ENCODE measurements around the gene PDE8A.

The PDE8A gene

DNA sequence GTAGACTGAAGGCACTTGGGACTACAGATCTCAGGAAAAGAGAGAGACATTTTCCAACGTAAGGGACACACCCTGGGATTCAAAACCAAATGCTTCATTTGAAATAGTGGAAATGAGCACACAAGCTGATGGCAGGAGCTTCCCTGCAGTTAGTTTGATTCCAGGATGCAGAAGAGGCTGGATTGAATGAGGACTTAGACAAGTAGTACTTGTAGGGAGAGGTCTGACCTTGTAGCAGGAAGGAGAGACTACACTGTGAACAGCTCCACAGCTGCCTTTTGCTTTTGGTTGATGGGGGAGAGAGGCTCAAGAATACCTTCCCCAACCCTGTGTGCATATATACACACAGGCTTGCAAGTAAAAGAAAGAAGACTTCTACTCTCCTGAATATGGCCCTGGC is 51.5 kb downstream of the PDE8A start:
- TF ChIP-seq, protein P1, sequence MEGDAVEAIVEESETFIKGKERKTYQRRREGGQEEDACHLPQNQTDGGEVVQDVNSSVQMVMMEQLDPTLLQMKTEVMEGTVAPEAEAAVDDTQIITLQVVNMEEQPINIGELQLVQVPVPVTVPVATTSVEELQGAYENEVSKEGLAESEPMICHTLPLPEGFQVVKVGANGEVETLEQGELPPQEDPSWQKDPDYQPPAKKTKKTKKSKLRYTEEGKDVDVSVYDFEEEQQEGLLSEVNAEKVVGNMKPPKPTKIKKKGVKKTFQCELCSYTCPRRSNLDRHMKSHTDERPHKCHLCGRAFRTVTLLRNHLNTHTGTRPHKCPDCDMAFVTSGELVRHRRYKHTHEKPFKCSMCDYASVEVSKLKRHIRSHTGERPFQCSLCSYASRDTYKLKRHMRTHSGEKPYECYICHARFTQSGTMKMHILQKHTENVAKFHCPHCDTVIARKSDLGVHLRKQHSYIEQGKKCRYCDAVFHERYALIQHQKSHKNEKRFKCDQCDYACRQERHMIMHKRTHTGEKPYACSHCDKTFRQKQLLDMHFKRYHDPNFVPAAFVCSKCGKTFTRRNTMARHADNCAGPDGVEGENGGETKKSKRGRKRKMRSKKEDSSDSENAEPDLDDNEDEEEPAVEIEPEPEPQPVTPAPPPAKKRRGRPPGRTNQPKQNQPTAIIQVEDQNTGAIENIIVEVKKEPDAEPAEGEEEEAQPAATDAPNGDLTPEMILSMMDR (IDR thresholded peaks at IDR 0.05; ENCODE audit: borderline replicate concordance, control extremely low read depth, extremely low read depth, insufficient read depth, missing control alignments) = no peak
- in situ Hi-C loops (cut with MboI; ENCODE audit: low sequenced_read_pairs, unreplicated experiment) = no loop called here
- DNase-seq (ENCODE audit: low spot score) = no peak

GRCh38 chr15:85034276-85034675 is 52.6 kb downstream of the PDE8A start:
- TF ChIP-seq, protein P1 (IDR thresholded peaks at IDR 0.05; ENCODE audit: borderline replicate concordance, control extremely low read depth, extremely low read depth, insufficient read depth, missing control alignments) = no peak
- in situ Hi-C loops (cut with MboI; ENCODE audit: low sequenced_read_pairs, unreplicated experiment) = no loop called here
- no peak for DNase-seq (ENCODE audit: low spot score)

DNA sequence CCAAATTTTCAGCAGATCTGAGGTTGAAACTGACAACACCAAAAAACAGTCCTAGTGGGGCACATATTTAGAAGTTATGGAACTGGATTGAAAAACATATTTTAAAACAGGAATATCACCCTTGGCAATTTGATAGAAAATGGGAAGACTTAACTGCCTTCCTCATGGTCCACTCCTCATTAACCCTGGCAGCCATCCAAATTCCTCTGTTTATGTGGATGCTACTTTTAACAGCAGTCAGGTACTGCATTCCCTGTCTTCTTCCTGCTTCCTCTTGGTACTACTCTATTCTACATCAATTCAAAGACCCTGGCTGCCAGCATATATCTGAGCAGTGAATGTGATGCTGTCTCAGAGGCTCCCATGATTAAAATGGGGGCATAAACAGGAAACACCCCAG is 54.3 kb downstream of the PDE8A start:
- in situ Hi-C loops (cut with MboI; ENCODE audit: low sequenced_read_pairs, unreplicated experiment) = no loop called here
- TF ChIP-seq, protein P1 (IDR thresholded peaks at IDR 0.05; ENCODE audit: borderline replicate concordance, control extremely low read depth, extremely low read depth, insufficient read depth, missing control alignments) = no peak
- no peak for DNase-seq (ENCODE audit: low spot score)

GRCh38 chr15:85036716-85037115 is 55.1 kb downstream of the PDE8A start:
- peak; percentile 47 for DNase-seq (ENCODE audit: low spot score)
- TF ChIP-seq, protein P1 (IDR thresholded peaks at IDR 0.05; ENCODE audit: borderline replicate concordance, control extremely low read depth, extremely low read depth, insufficient read depth, missing control alignments) = no peak
- in situ Hi-C loops (cut with MboI; ENCODE audit: low sequenced_read_pairs, unreplicated experiment) = no loop called here

- in situ Hi-C loops (cut with MboI; ENCODE audit: low sequenced_read_pairs, unreplicated experiment) = no loop called here
- TF ChIP-seq, protein P1 (IDR thresholded peaks at IDR 0.05; ENCODE audit: borderline replicate concordance, control extremely low read depth, extremely low read depth, insufficient read depth, missing control alignments) = no peak
- DNase-seq (ENCODE audit: low spot score) = no peak
These were observed 56.0 kb downstream of the PDE8A start for GRCh38 chr15:85037641-85038040.

- in situ Hi-C loops (cut with MboI; ENCODE audit: low sequenced_read_pairs, unreplicated experiment) = loop anchor here (10.0 kb wide), 1 partner anchor 86 kb away; no protein-coding TSS in a partner anchor
- no peak for DNase-seq (ENCODE audit: low spot score)
- TF ChIP-seq, protein P1 (IDR thresholded peaks at IDR 0.05; ENCODE audit: borderline replicate concordance, control extremely low read depth, extremely low read depth, insufficient read depth, missing control alignments) = no peak
These were observed 59.6 kb downstream of the PDE8A start for GRCh38 chr15:85041230-85041629.

Data from GM13976 (cell line).